Muscle layer of duodenum (tissue), 2 donors: Measurements from ENCODE around the gene BAZ1A.

Experiments
- H3K27ac ChIP-seq: one replicate; pipeline ENCODE4 v1.7.0; 2013; ENCODE audit warnings: mild to moderate bottlenecking, low read length
- H3K27me3 ChIP-seq: one replicate; pipeline ENCODE4 v1.7.0; 2013; ENCODE audit warnings: low read depth, mild to moderate bottlenecking, control low read depth, low read length
- H3K36me3 ChIP-seq, 2 donors: one replicate each; pipeline ENCODE4 v1.7.0; 2013; ENCODE audit warnings: low read length in 2 of 2, control low read depth in 1 of 2, mild to moderate bottlenecking in 1 of 2; ENCODE audit not compliant: insufficient read depth in 2 of 2, control insufficient read depth in 1 of 2
- H3K4me1 ChIP-seq, 2 donors: one replicate each; pipeline ENCODE4 v1.7.0; 2013; ENCODE audit warnings: low read length in 2 of 2, mild to moderate bottlenecking in 2 of 2, control low read depth in 1 of 2, moderate library complexity in 1 of 2; ENCODE audit not compliant: insufficient read depth in 2 of 2, control insufficient read depth in 1 of 2
- H3K4me3 ChIP-seq, 2 donors: one replicate each; pipeline ENCODE4 v1.7.0; 2013; ENCODE audit warnings: low read length in 2 of 2, low read depth in 1 of 2, mild to moderate bottlenecking in 1 of 2
- H3K9me3 ChIP-seq, 2 donors: one replicate each; pipeline ENCODE4 v1.7.0; 2013; ENCODE audit warnings: low read length in 2 of 2, control low read depth in 1 of 2, mild to moderate bottlenecking in 1 of 2; ENCODE audit not compliant: control insufficient read depth in 1 of 2
- donor health status: healthy.

Gene BAZ1A

GRCh38 chr14:34845869-34846268 lies 29.3 kb downstream of the BAZ1A start:
- H3K27ac ChIP-seq: no peak overlapping the region
- peaks cover 3 to 6% of the 10 kb centered on the region in 2 donors for H3K36me3 ChIP-seq
- H3K4me3 ChIP-seq: no peak overlapping the region
- H3K27me3 ChIP-seq: no peaks in the 10 kb centered on the region
- peaks cover 0 to 13% of the 10 kb centered on the region in 2 donors for H3K4me1 ChIP-seq
- no peaks in the 10 kb centered on the region for H3K9me3 ChIP-seq

- Histone ChIP-seq H3K4me3 (no peak overlapping the region), H3K9me3 (no peaks in the 10 kb centered on the region), H3K27ac (no peak overlapping the region), H3K27me3 (no peaks in the 10 kb centered on the region), H3K4me1 (peaks cover 0 to 13% of the 10 kb centered on the region in 2 donors), H3K36me3 (peaks cover 3 to 6% of the 10 kb centered on the region in 2 donors)
Measured at GRCh38 chr14:34843011-34843554, 32.1 kb downstream of the BAZ1A start.

- H3K9me3 ChIP-seq: no peaks in the 10 kb centered on the region
- H3K27me3 ChIP-seq: no peaks in the 10 kb centered on the region
- H3K27ac ChIP-seq: no peak overlapping the region
- no peak overlapping the region for H3K4me3 ChIP-seq
- no peaks in the 10 kb centered on the region for H3K36me3 ChIP-seq
- peaks cover 3% of the 10 kb centered on the region in 2 donors for H3K4me1 ChIP-seq
Measured at GRCh38 chr14:34837801-34838322, 37.3 kb downstream of the BAZ1A start.

GRCh38 chr14:34835312-34835711 lies 39.8 kb downstream of the BAZ1A start:
- no peak overlapping the region for H3K27ac ChIP-seq

GRCh38 chr14:34833549-34834523 lies 41.3 kb downstream of the BAZ1A start:
- Histone ChIP-seq H3K27me3 (no peaks in the 10 kb centered on the region), H3K27ac (peak overlapping the region; percentile 18), H3K4me3 (no peak overlapping the region), H3K36me3 (no peaks in the 10 kb centered on the region), H3K9me3 (no peaks in the 10 kb centered on the region), H3K4me1 (peaks cover 0 to 3% of the 10 kb centered on the region in 2 donors)

More at GRCh38 chr14:34835312-34835711, 39.8 kb downstream of the BAZ1A start:
- no peaks in the 10 kb centered on the region for H3K27me3 ChIP-seq
- H3K36me3 ChIP-seq: no peaks in the 10 kb centered on the region
- no peak overlapping the region for H3K4me3 ChIP-seq
- H3K4me1 ChIP-seq: peaks cover 0 to 3% of the 10 kb centered on the region in 2 donors
- no peaks in the 10 kb centered on the region for H3K9me3 ChIP-seq

GRCh38 chr14:34826661-34827060 lies 48.5 kb downstream of the BAZ1A start:
- H3K4me3 ChIP-seq: no peak overlapping the region
- H3K4me1 ChIP-seq: no peaks in the 10 kb centered on the region
- peaks cover 0 to 14% of the 10 kb centered on the region in 2 donors for H3K36me3 ChIP-seq
- no peak overlapping the region for H3K27ac ChIP-seq
- no peaks in the 10 kb centered on the region for H3K27me3 ChIP-seq
- no peaks in the 10 kb centered on the region for H3K9me3 ChIP-seq

- Histone ChIP-seq H3K9me3 (no peaks in the 10 kb centered on the region), H3K4me1 (no peaks in the 10 kb centered on the region), H3K27me3 (no peaks in the 10 kb centered on the region), H3K4me3 (no peak overlapping the region), H3K27ac (no peak overlapping the region), H3K36me3 (peaks cover 3 to 17% of the 10 kb centered on the region in 2 donors)
Measured at GRCh38 chr14:34824826-34825225, 50.3 kb downstream of the BAZ1A start.

GRCh38 chr14:34824256-34824655 lies 50.9 kb downstream of the BAZ1A start:
- Histone ChIP-seq H3K36me3 (peaks cover 3 to 21% of the 10 kb centered on the region in 2 donors), H3K9me3 (no peaks in the 10 kb centered on the region), H3K27me3 (no peaks in the 10 kb centered on the region), H3K4me1 (no peaks in the 10 kb centered on the region), H3K27ac (no peak overlapping the region), H3K4me3 (no peak overlapping the region)

- Histone ChIP-seq H3K4me3 (no peak overlapping the region), H3K27me3 (no peaks in the 10 kb centered on the region), H3K27ac (no peak overlapping the region), H3K36me3 (peaks cover 3 to 16% of the 10 kb centered on the region in 2 donors), H3K9me3 (no peaks in the 10 kb centered on the region), H3K4me1 (no peaks in the 10 kb centered on the region)
Measured at GRCh38 chr14:34817768-34818167, 57.4 kb downstream of the BAZ1A start.

GRCh38 chr14:34810028-34810427 lies 65.1 kb downstream of the BAZ1A start:
- Histone ChIP-seq H3K9me3 (no peaks in the 10 kb centered on the region), H3K27ac (no peak overlapping the region), H3K4me1 (no peaks in the 10 kb centered on the region), H3K27me3 (no peaks in the 10 kb centered on the region), H3K4me3 (no peak overlapping the region), H3K36me3 (peaks cover 0 to 18% of the 10 kb centered on the region in 2 donors)

GRCh38 chr14:34806257-34806656 lies 68.9 kb downstream of the BAZ1A start:
- Histone ChIP-seq H3K27me3 (no peaks in the 10 kb centered on the region), H3K9me3 (no peaks in the 10 kb centered on the region), H3K27ac (no peak overlapping the region), H3K4me1 (no peaks in the 10 kb centered on the region), H3K4me3 (no peak overlapping the region), H3K36me3 (peaks cover 15 to 30% of the 10 kb centered on the region in 2 donors)
